WTC11 (cell line): ENCODE data around the gene LRRK2. TPM values are rescaled to one million over a fixed set of nuclear protein-coding genes. Genes with fewer than 3 reads are reported as not detected.

Source experiments
- ATAC-seq: fragments of 200-7000 bp; cut with Tn5 transposase; 2 replicates; pipeline ENCODE4 v1.10.0; 2021; ENCODE audit warnings: mild to moderate bottlenecking, moderate library complexity
- CTCF ChIA-PET: fragments of 300-600 bp; sonication (Branson Sonifier 250); formaldehyde crosslinking; loops from one replicate; lab custom pipeline; 2021; ENCODE audit warnings: antibody characterized with exemption; lab: Charles Lee
- POLR2A ChIA-PET: fragments of 350-600 bp; sonication (Branson Sonifier 250); formaldehyde crosslinking; loops from one replicate; lab custom pipeline; 2021; ENCODE audit warnings: antibody characterized with exemption; lab: Charles Lee
- DNase-seq: peaks from one replicate; pipeline ENCODE4 v3.0.0; 2021; ENCODE audit warnings: low spot score
- H3K27ac Mint-ChIP-seq: 2 replicates; pipeline ENCODE4 v1.8.0; 2021; ENCODE audit warnings: mixed read lengths
- H3K27me3 Mint-ChIP-seq: 2 replicates; pipeline ENCODE4 v1.8.0; 2021; ENCODE audit warnings: low read depth, mild to moderate bottlenecking, moderate library complexity, mixed read lengths
- H3K36me3 Mint-ChIP-seq: 2 replicates; pipeline ENCODE4 v1.8.0; 2021; ENCODE audit warnings: mixed read lengths
- H3K4me1 Mint-ChIP-seq: 2 replicates; pipeline ENCODE4 v1.8.0; 2022; ENCODE audit warnings: mixed read lengths
- H3K4me3 Mint-ChIP-seq: 2 replicates; pipeline ENCODE4 v1.8.0; 2021; ENCODE audit warnings: mild to moderate bottlenecking, moderate library complexity, mixed read lengths
- H3K9me3 Mint-ChIP-seq: 2 replicates; pipeline ENCODE4 v1.8.0; 2021; ENCODE audit warnings: mixed read lengths
- AFF4 ChIP-seq: sonication (generic); formaldehyde crosslinking; IDR thresholded peaks from 2 replicates; pipeline ENCODE4 v1.8.1; 2023; ENCODE audit warnings: mild to moderate bottlenecking, missing genetic modification reagents, borderline replicate concordance
- CREM ChIP-seq: sonication (generic); formaldehyde crosslinking; IDR thresholded peaks from 2 replicates; pipeline ENCODE4 v1.8.1; 2022; ENCODE audit warnings: mild to moderate bottlenecking, missing genetic modification reagents, moderate library complexity
- ELF4 ChIP-seq: sonication (generic); formaldehyde crosslinking; IDR thresholded peaks from 2 replicates; pipeline ENCODE4 v1.8.1; 2022; ENCODE audit warnings: low read depth, mild to moderate bottlenecking, moderate library complexity, missing genetic modification reagents
- ESRRA ChIP-seq: sonication (generic); formaldehyde crosslinking; IDR thresholded peaks from 2 replicates; pipeline ENCODE4 v1.8.1; 2022; ENCODE audit warnings: mild to moderate bottlenecking, missing genetic modification reagents, borderline replicate concordance
- FOXJ3 ChIP-seq: sonication (generic); formaldehyde crosslinking; IDR thresholded peaks from 2 replicates; pipeline ENCODE4 v1.9.0; 2021; ENCODE audit warnings: missing genetic modification reagents, mild to moderate bottlenecking, borderline replicate concordance
- FOXK1 ChIP-seq: sonication (generic); formaldehyde crosslinking; IDR thresholded peaks from 2 replicates; pipeline ENCODE4 v1.8.0; 2022; ENCODE audit warnings: mild to moderate bottlenecking, moderate library complexity, missing genetic modification reagents
- GTF2I ChIP-seq: fragments of 250-450 bp; sonication (Bioruptor Pico); conservative IDR thresholded peaks from 2 replicates; pipeline ENCODE4 v1.4.0; 2021; ENCODE audit warnings: mild to moderate bottlenecking
- HMGA2 ChIP-seq: fragments of 250-450 bp; sonication (Bioruptor Pico); IDR thresholded peaks from 2 replicates; pipeline ENCODE4 v1.4.0; 2021; ENCODE audit warnings: mild to moderate bottlenecking, moderate library complexity
- JUN ChIP-seq: sonication (generic); formaldehyde crosslinking; IDR thresholded peaks from 2 replicates; pipeline ENCODE4 v1.8.0; 2023; ENCODE audit warnings: mild to moderate bottlenecking, missing genetic modification reagents
- MLX ChIP-seq: sonication (generic); formaldehyde crosslinking; IDR thresholded peaks from 2 replicates; pipeline ENCODE4 v1.8.1; 2023; ENCODE audit warnings: mild to moderate bottlenecking, missing genetic modification reagents, moderate library complexity
- MXD4 ChIP-seq: fragments of 250-450 bp; sonication (Bioruptor Pico); IDR thresholded peaks from 2 replicates; pipeline ENCODE4 v1.8.0; 2021; ENCODE audit warnings: mild to moderate bottlenecking, moderate library complexity, borderline replicate concordance
- OVOL2 ChIP-seq: fragments of 250-450 bp; sonication (Bioruptor Pico); IDR thresholded peaks from 2 replicates; pipeline ENCODE4 v1.9.0; 2021; ENCODE audit warnings: mild to moderate bottlenecking, borderline replicate concordance
- PRRX2 ChIP-seq: fragments of 250-450 bp; sonication (Bioruptor Pico); IDR thresholded peaks from 2 replicates; pipeline ENCODE4 v1.8.0; 2021; ENCODE audit warnings: mild to moderate bottlenecking
- SOX15 ChIP-seq: fragments of 250-450 bp; sonication (Bioruptor Pico); IDR thresholded peaks from 2 replicates; pipeline ENCODE4 v1.9.0; 2021; ENCODE audit warnings: mild to moderate bottlenecking
- ZBTB21 ChIP-seq: sonication (generic); formaldehyde crosslinking; IDR thresholded peaks from 2 replicates; pipeline ENCODE4 v1.8.1; 2023; ENCODE audit warnings: mild to moderate bottlenecking, missing genetic modification reagents, borderline replicate concordance
- total RNA-seq: library from RNA; stranded (reverse); gene quantifications from 3 replicates; pipeline ENCODE4 v1.2.3, GENCODE V29; 2021
- TF ChIP-seq, protein P1 (sequence below): sonication (generic); formaldehyde crosslinking; IDR thresholded peaks from 2 replicates; pipeline ENCODE4 v1.8.0; 2022; ENCODE audit warnings: missing genetic modification reagents
- TF ChIP-seq, protein P2 (sequence below): sonication (generic); formaldehyde crosslinking; IDR thresholded peaks from 2 replicates; pipeline ENCODE4 v1.8.0; 2023; ENCODE audit warnings: mild to moderate bottlenecking, missing genetic modification reagents
- TF ChIP-seq, protein P3 (sequence below): fragments of 250-450 bp; sonication (Bioruptor Pico); IDR thresholded peaks from 2 replicates; pipeline ENCODE4 v1.9.0; 2021; ENCODE audit warnings: mild to moderate bottlenecking

Gene LRRK2
- total RNA-seq, 1 experiment from 2014 or later: 0.46 TPM

GRCh38 chr12:40254455-40255085 lies 29.8 kb downstream of the LRRK2 start (continued):
- TF ChIP-seq ESRRA (CRISPR knock-in tag) (no peak), FOXJ3 (CRISPR knock-in tag) (no peak)

- Mint-ChIP-seq H3K4me1 (peaks cover 10% of the 10 kb centered on the region), H3K36me3 (no peaks in the 10 kb centered on the region), H3K27me3 (no peaks in the 10 kb centered on the region), H3K27ac (no peak overlapping the region), H3K4me3 (no peak overlapping the region), H3K9me3 (no peaks in the 10 kb centered on the region)
- no peak for TF ChIP-seq PRRX2 (CRISPR knock-in tag)
- no peak for TF ChIP-seq HMGA2
- no peak for TF ChIP-seq CREM (CRISPR knock-in tag)
- no peak for TF ChIP-seq FOXK1
- no peak for TF ChIP-seq GTF2I (CRISPR knock-in tag)
- ChIA-PET POLR2A (no interaction called here), CTCF (no interaction called here)
- ATAC-seq (no peak), DNase-seq (no peak)
Observed at GRCh38 chr12:40258371-40258770, 33.6 kb downstream of the LRRK2 start.

DNA sequence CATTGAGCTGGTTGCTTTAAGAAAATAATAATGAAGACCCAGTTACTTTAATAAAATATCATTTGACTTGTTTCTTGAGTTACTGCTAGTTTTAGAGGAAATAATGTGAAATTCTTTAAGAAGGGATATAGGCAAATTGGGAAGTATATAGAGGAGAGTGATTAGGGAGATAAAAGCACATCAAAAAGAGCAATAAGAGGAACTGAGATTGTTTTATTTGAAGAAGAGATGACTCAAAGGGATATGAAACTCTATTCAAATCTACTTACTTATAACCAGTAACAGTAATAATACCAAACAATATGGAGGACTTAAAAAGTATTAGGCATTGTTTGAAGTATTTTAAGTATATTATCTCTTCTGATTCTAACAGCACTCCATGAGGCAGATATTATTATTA lies 37.1 kb downstream of the LRRK2 start:
- no peak overlapping the region for H3K4me3 Mint-ChIP-seq
- no peaks in the 10 kb centered on the region for H3K4me1 Mint-ChIP-seq
- POLR2A ChIA-PET: no interaction called here
- CTCF ChIA-PET: no interaction called here
- DNase-seq: no peak
- H3K36me3 Mint-ChIP-seq: peaks cover 6% of the 10 kb centered on the region; the same call in 1 of the 2 replicates
- H3K9me3 Mint-ChIP-seq: peaks cover 8% of the 10 kb centered on the region
- no peak overlapping the region for H3K27ac Mint-ChIP-seq
- TF ChIP-seq, protein P1, sequence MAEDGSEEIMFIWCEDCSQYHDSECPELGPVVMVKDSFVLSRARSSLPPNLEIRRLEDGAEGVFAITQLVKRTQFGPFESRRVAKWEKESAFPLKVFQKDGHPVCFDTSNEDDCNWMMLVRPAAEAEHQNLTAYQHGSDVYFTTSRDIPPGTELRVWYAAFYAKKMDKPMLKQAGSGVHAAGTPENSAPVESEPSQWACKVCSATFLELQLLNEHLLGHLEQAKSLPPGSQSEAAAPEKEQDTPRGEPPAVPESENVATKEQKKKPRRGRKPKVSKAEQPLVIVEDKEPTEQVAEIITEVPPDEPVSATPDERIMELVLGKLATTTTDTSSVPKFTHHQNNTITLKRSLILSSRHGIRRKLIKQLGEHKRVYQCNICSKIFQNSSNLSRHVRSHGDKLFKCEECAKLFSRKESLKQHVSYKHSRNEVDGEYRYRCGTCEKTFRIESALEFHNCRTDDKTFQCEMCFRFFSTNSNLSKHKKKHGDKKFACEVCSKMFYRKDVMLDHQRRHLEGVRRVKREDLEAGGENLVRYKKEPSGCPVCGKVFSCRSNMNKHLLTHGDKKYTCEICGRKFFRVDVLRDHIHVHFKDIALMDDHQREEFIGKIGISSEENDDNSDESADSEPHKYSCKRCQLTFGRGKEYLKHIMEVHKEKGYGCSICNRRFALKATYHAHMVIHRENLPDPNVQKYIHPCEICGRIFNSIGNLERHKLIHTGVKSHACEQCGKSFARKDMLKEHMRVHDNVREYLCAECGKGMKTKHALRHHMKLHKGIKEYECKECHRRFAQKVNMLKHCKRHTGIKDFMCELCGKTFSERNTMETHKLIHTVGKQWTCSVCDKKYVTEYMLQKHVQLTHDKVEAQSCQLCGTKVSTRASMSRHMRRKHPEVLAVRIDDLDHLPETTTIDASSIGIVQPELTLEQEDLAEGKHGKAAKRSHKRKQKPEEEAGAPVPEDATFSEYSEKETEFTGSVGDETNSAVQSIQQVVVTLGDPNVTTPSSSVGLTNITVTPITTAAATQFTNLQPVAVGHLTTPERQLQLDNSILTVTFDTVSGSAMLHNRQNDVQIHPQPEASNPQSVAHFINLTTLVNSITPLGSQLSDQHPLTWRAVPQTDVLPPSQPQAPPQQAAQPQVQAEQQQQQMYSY (CRISPR knock-in tag): no peak
- TF ChIP-seq ZBTB21 (CRISPR knock-in tag) (no peak), HMGA2 (no peak), MXD4 (no peak), OVOL2 (no peak), MLX (CRISPR knock-in tag) (no peak), ELF4 (CRISPR knock-in tag) (no peak), AFF4 (CRISPR knock-in tag) (no peak), SOX15 (CRISPR knock-in tag) (no peak), JUN (CRISPR knock-in tag) (no peak)
- TF ChIP-seq, protein P2, sequence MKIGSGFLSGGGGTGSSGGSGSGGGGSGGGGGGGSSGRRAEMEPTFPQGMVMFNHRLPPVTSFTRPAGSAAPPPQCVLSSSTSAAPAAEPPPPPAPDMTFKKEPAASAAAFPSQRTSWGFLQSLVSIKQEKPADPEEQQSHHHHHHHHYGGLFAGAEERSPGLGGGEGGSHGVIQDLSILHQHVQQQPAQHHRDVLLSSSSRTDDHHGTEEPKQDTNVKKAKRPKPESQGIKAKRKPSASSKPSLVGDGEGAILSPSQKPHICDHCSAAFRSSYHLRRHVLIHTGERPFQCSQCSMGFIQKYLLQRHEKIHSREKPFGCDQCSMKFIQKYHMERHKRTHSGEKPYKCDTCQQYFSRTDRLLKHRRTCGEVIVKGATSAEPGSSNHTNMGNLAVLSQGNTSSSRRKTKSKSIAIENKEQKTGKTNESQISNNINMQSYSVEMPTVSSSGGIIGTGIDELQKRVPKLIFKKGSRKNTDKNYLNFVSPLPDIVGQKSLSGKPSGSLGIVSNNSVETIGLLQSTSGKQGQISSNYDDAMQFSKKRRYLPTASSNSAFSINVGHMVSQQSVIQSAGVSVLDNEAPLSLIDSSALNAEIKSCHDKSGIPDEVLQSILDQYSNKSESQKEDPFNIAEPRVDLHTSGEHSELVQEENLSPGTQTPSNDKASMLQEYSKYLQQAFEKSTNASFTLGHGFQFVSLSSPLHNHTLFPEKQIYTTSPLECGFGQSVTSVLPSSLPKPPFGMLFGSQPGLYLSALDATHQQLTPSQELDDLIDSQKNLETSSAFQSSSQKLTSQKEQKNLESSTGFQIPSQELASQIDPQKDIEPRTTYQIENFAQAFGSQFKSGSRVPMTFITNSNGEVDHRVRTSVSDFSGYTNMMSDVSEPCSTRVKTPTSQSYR (CRISPR knock-in tag): no peak
- TF ChIP-seq, protein P3, sequence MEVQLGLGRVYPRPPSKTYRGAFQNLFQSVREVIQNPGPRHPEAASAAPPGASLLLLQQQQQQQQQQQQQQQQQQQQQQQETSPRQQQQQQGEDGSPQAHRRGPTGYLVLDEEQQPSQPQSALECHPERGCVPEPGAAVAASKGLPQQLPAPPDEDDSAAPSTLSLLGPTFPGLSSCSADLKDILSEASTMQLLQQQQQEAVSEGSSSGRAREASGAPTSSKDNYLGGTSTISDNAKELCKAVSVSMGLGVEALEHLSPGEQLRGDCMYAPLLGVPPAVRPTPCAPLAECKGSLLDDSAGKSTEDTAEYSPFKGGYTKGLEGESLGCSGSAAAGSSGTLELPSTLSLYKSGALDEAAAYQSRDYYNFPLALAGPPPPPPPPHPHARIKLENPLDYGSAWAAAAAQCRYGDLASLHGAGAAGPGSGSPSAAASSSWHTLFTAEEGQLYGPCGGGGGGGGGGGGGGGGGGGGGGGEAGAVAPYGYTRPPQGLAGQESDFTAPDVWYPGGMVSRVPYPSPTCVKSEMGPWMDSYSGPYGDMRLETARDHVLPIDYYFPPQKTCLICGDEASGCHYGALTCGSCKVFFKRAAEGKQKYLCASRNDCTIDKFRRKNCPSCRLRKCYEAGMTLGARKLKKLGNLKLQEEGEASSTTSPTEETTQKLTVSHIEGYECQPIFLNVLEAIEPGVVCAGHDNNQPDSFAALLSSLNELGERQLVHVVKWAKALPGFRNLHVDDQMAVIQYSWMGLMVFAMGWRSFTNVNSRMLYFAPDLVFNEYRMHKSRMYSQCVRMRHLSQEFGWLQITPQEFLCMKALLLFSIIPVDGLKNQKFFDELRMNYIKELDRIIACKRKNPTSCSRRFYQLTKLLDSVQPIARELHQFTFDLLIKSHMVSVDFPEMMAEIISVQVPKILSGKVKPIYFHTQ (CRISPR knock-in tag): no peak
- TF ChIP-seq, all 79 proteins: peak for 0
- H3K27me3 Mint-ChIP-seq: no peaks in the 10 kb centered on the region
- no peak for ATAC-seq
